Glutamatergic neuron (in vitro differentiated cells): ENCODE measurements around the gene PNP. TPM values are rescaled to one million over a fixed set of nuclear protein-coding genes. Genes with fewer than 3 reads are reported as not detected.

Experiments
- DNase-seq: peaks from one replicate; pipeline ENCODE4 v3.0.0; 2022
- H3K27ac Mint-ChIP-seq: one replicate; pipeline ENCODE4 v1.8.0; 2020; ENCODE audit warnings: mild to moderate bottlenecking, mixed read lengths, inconsistent platforms; ENCODE audit not compliant: unreplicated experiment
- H3K27me3 Mint-ChIP-seq: one replicate; pipeline ENCODE4 v1.8.0; 2020; ENCODE audit warnings: mild to moderate bottlenecking, moderate library complexity, mixed read lengths, inconsistent platforms; ENCODE audit not compliant: unreplicated experiment
- H3K36me3 Mint-ChIP-seq: one replicate; pipeline ENCODE4 v1.8.0; 2020; ENCODE audit warnings: mild to moderate bottlenecking, mixed read lengths, inconsistent platforms; ENCODE audit not compliant: unreplicated experiment
- H3K4me1 Mint-ChIP-seq: one replicate; pipeline ENCODE4 v1.8.0; 2020; ENCODE audit warnings: mild to moderate bottlenecking, low read depth, mixed read lengths, inconsistent platforms; ENCODE audit not compliant: unreplicated experiment
- H3K4me3 Mint-ChIP-seq: one replicate; pipeline ENCODE4 v1.8.0; 2020; ENCODE audit warnings: mild to moderate bottlenecking, mixed read lengths, inconsistent platforms; ENCODE audit not compliant: unreplicated experiment
- H3K9me3 Mint-ChIP-seq: one replicate; pipeline ENCODE4 v1.8.0; 2020; ENCODE audit warnings: mild to moderate bottlenecking, moderate library complexity, mixed read lengths, inconsistent platforms; ENCODE audit not compliant: unreplicated experiment
- total RNA-seq: library from RNA; stranded (reverse); fragmentation: NEBNext Ultra II Directional; extraction: Animal tissue kit (Norgen Biotek cat#: 25700); gene quantifications from one replicate; pipeline ENCODE4 v1.2.1, GENCODE V29; 2021; ENCODE audit not compliant: unreplicated experiment
- TF ChIP-seq, protein P1 (sequence below): fragments of 200-600 bp; sonication (generic); IDR thresholded peaks from one replicate; pipeline ENCODE4 v1.5.0; 2021; ENCODE audit not compliant: partially characterized antibody, unreplicated experiment

The PNP gene
- total RNA-seq, 1 donor from 2014 or later, result 25.9 TPM

DNA sequence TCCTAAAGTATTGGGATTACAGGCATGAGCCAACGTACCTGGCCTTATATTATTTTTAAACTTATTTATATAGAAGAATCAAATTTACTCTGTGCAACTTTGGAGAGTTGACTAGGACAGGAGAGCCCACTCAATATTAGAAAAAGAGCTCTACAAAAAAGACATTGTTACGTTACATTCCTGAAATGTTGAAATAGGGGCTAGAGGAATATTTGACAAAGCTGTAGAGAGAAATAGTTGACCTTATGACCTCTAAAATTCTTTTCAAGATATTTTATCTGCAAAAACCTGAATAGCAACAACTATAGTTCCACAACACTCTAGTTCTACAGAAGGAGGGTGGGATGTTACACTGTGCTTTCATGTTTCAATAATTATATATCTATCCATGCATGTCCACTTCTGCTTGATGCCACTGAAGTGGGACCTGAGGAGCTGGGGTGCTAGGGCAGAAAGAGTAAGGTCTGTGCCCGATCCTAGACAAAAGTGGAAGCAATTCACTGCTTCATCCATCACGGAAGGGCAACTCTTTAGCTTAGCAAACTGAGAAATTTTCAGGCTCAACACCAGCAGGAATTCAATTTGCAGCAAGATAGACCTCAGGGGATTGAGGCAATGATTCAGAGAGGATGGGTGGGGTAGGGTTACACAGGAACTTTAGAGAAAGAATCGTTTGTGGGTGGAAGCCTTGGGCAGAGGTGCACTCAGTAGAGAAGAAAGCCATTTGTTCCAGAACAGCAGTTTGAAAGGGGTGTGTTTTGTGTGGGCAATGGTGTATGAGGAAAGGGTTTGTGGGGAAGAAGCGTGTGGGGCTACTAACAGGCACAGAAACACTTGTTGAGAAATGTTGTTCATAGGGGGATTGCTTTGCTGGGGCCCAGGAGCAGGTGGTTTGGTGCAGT lies 20.1 kb downstream of the PNP start:
- TF ChIP-seq, protein P1, sequence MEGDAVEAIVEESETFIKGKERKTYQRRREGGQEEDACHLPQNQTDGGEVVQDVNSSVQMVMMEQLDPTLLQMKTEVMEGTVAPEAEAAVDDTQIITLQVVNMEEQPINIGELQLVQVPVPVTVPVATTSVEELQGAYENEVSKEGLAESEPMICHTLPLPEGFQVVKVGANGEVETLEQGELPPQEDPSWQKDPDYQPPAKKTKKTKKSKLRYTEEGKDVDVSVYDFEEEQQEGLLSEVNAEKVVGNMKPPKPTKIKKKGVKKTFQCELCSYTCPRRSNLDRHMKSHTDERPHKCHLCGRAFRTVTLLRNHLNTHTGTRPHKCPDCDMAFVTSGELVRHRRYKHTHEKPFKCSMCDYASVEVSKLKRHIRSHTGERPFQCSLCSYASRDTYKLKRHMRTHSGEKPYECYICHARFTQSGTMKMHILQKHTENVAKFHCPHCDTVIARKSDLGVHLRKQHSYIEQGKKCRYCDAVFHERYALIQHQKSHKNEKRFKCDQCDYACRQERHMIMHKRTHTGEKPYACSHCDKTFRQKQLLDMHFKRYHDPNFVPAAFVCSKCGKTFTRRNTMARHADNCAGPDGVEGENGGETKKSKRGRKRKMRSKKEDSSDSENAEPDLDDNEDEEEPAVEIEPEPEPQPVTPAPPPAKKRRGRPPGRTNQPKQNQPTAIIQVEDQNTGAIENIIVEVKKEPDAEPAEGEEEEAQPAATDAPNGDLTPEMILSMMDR, result no peak
- H3K4me1 Mint-ChIP-seq, result peaks cover 3% of the 10 kb centered on the region
- H3K9me3 Mint-ChIP-seq, result no peaks in the 10 kb centered on the region
- H3K36me3 Mint-ChIP-seq, result no peaks in the 10 kb centered on the region
- H3K27me3 Mint-ChIP-seq, result no peaks in the 10 kb centered on the region
- H3K4me3 Mint-ChIP-seq, result no peak overlapping the region
- DNase-seq, result no peak
- H3K27ac Mint-ChIP-seq, result no peak overlapping the region

DNA sequence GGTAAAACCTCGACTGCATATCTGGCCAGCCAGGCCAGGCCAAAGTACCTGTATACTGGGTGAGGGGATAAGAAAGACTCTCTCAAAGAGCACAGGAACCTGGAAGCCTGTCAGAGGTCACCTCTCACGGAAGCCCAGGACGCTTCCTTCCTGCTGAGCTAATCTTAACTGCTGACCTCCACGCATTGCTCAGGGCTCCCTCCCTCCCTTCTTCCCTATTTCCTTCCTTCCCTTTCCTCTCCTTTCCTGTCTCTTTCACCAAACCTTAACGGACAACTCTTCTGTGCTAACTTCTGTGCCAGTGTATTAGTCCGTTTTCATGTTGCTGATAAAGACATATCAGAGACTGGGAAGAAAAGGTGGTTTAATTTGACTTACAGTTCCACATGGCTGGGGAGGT lies 21.4 kb downstream of the PNP start:
- H3K27ac Mint-ChIP-seq, result no peak overlapping the region
- no peak for DNase-seq
- peaks cover 3% of the 10 kb centered on the region for H3K4me1 Mint-ChIP-seq
- no peaks in the 10 kb centered on the region for H3K36me3 Mint-ChIP-seq
- peaks cover 2% of the 10 kb centered on the region for H3K9me3 Mint-ChIP-seq
- peaks cover 4% of the 10 kb centered on the region for H3K27me3 Mint-ChIP-seq
- TF ChIP-seq, protein P1, result no peak
- H3K4me3 Mint-ChIP-seq, result no peak overlapping the region

DNA sequence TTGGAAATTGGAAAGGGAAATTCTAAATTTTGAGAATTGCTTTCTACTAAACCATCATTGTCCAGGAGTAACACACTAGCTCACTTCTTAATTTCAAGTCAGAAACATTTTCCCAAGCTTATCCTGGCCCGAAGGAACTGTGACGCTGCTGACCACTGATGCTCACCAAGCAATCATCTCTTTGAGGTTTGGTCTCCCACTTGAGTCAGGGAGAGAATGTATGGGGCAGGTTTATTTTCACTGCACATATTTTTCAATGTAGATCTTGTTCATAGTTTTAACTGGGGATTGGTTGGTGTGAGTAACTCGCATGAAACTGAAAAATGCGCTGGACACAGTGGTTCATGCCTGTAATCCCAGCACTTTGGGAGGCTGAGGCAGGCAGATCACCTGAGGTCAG lies 23.3 kb downstream of the PNP start:
- H3K36me3 Mint-ChIP-seq, result no peaks in the 10 kb centered on the region
- peaks cover 4% of the 10 kb centered on the region for H3K27me3 Mint-ChIP-seq
- H3K9me3 Mint-ChIP-seq, result peaks cover 2% of the 10 kb centered on the region
- TF ChIP-seq, protein P1, result no peak
- H3K4me3 Mint-ChIP-seq, result no peak overlapping the region
- no peak overlapping the region for H3K27ac Mint-ChIP-seq
- DNase-seq, result no peak
- peaks cover 3% of the 10 kb centered on the region for H3K4me1 Mint-ChIP-seq

DNA sequence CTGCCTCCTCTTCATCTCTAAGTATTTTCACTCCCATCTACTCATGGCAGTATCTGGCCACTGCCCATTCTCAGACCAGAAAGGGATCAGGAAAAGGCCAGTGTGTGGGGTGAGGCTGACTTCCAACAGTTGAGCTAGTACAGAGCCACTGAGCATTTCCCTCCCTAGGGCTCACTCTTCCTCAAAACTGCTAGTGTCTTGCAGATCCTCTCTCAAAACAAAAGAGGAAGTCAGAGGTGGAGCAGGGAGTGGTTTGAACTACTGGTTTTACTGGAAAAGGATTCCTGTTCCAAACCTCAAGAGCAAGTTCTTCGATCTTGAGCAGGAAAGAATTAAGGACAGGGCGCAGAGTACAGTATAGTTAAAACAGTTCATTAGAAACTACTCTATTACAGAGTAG lies 24.4 kb downstream of the PNP start:
- H3K27ac Mint-ChIP-seq, result no peak overlapping the region
- H3K4me1 Mint-ChIP-seq, result peaks cover 3% of the 10 kb centered on the region
- H3K4me3 Mint-ChIP-seq, result no peak overlapping the region
- TF ChIP-seq, protein P1, result no peak
- H3K9me3 Mint-ChIP-seq, result peaks cover 2% of the 10 kb centered on the region
- H3K36me3 Mint-ChIP-seq, result no peaks in the 10 kb centered on the region
- no peak for DNase-seq
- H3K27me3 Mint-ChIP-seq, result peaks cover 4% of the 10 kb centered on the region

DNA sequence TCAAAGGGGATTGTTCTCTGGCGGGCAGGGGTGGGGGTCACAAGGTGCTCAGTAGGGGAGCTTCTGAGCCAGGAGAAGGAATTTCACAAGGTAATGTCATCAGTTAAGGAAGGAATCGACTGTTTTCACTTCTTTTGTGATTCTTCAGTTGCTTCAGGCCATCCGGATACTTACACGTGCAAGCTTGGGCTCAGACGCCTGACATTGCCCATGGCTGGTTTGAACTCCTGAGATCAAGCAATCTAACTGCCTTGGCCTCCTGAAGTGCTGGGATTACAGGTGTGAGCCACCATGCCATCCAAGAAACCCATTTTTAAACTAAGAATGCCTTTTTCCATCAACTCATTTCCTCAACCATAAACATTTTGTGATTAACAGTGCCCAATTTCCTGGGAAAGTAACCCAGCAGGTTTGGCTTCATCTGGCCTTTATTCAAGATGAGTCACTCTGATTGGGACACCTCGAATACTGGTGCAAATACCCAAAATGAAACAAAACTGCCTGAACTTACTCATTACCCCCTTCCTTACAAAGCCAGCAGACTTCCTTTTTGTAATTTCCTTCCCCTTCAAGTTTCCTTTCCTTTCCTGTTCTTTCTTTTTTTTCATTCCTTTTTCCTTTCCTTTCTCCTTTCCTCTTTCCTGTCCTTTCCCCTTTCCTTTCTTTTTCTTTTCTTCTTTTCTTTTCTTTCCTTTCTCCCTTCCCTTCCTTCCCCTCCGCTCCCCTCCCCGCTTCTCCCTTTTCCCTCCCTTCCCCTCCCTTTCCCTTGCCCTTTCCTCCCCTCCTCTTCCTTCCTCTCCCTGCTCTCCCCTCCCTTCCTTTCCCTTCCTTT lies 25.9 kb downstream of the PNP start:
- no peak for DNase-seq
- H3K4me1 Mint-ChIP-seq, result peaks cover 5% of the 10 kb centered on the region
- no peak overlapping the region for H3K4me3 Mint-ChIP-seq
- H3K36me3 Mint-ChIP-seq, result no peaks in the 10 kb centered on the region
- TF ChIP-seq, protein P1, result no peak
- H3K27ac Mint-ChIP-seq, result no peak overlapping the region
- H3K27me3 Mint-ChIP-seq, result peaks cover 4% of the 10 kb centered on the region
- peaks cover 2% of the 10 kb centered on the region for H3K9me3 Mint-ChIP-seq
